GM21423 (cell line): ENCODE results near the gene DRD1.
A peak's percentile ranks its signal among the peaks of the same experiment; 100 is the strongest.

ENCODE experiments used
- ATAC-seq: cut with Tn5 transposase; IDR thresholded peaks from one replicate; pipeline ENCODE4 v1.9.1; 2021; ENCODE audit warnings: mild to moderate bottlenecking, moderate library complexity; ENCODE audit not compliant: unreplicated experiment

Gene DRD1

DNA sequence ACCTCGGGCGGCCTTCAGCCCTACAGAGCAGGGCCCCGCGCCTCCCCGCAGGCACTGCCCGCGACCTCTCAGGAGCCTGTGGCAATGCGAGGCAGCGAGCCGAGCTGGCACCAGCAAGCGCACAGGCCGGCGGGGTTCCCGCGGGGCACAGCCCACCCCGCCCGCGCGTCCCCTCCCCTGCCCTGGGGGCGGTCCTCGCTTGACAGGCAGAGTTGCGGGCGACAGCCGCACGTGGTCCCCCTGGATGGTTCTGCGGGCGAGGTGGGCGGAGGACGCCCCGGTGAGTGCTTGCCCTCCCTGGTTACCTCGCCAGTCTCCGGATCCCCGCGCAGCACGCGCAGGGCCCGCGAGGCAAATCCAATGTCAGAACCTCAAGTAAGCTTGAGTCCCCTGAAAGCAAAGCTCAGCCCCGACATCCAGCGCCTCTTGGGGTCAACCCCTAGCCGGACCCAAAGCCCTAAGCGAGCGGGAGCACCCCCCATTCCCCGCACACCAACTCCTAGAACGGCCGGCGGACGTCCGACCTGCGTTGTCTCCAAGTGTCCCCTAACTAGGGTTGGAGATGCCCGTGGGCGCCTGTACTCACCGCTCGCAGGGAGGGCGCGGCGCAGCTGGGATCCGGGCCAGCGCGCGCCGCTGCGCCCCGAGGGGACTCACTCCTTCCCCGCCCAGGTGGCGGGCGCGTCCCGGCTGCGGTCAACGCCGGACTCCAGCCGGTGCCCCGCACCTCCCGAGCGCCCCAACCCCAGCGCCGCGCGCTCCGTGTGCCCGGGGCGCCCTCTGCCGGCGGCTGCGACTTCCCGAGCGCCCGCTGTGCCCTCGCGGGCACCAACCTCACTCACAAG lies at the start of gene DRD1:
Gene DRD1, minus strand, starts transcription at position 123 of the 845 bp plus-strand sequence. CDS start 1,083 bp downstream, outside the sequence.
- ATAC-seq: peak; percentile 60

DNA sequence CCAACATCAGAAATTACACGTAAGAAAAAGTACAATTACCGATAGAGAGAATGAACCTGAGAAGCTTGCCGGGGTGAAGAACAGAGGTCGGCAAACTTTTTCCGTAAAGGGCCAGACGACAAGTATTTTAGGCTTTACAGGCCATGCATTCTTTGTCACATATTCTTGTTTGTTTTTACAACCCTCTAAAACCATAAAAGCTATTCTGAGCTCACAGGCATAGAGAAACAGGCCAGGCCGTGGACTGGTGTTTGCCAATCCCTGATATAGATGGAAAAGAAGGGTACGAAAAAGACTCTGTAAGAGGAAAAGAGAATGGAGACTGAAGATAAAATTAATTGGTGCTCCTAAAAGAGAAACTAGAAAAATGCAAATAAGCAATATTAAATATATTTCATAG lies 49.7 kb upstream of the DRD1 start:
- no peak for ATAC-seq

DNA sequence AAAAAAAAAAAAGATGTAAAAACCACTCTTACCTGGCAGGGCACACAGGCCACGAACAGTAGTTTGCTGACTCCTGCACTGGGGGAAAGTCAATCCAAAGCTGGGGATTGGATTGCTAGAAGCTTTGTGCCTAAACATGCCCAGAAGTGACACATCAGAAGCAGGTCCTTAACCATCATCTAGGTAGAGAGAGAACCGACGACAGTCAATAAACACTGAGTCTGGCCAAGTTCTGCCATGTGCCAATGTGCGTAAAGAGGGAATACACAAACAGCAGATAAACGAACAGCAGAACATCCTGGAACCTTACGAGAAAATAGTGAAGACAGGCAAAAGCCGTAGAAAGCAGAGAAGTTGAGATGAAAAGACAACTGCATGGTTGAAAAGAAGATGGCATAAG lies 49.3 kb upstream of the DRD1 start:
- no peak for ATAC-seq

DNA sequence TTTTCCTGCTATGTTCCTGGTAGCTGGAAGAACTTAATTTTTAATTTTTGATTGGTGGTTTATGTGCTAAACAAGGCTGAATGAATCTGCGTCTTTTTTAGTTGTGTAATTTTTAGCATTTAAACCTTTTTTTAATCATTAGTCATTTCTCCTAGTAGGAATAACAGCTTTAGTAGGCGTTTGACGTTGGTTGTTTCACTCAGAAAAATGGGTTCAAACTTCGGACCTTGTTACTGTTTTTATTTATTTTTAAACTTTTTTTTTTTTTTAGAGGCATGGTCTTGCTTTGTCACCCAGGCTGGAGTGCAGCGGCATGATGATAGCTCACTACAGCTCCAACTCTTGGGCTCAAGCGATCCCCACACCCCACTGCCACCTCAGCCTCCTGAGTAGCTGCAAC lies 47.2 kb upstream of the DRD1 start:
- ATAC-seq: no peak

DNA sequence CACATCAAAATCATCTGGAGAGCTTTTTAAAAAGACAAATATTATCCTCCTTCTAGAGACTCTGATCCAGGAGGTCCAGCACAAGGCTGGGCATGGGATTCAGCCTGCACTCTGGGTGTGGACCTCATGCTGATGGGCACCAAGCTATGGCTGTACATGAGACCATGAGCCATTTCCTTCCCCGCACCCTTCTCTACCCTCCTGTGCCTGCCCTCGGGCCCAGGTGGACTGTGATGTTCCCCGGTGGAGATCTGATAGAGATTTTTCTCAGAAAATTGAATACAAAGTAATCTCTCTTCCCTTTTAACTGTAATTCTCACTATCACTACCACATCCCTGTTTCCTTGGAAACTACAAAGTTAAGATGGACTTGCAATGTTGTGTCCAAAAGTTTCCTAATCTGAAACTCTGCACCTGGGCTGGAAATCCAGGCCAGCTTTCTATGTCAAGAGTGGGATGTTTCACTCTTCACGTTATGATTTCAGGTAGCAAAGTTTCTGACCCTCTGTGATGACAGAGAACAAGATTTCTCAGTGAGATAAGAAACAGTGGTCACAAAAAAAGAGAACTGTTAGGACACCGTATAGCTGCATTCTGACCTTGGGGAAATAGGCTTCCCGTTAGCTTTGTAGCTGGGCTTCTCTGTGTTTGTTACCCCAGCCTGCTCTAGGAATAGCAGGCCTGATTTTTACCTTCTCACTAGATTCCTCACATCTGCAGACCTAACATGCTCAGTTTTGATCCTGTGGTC lies 45.9 kb upstream of the DRD1 start:
- ATAC-seq: no peak

DNA sequence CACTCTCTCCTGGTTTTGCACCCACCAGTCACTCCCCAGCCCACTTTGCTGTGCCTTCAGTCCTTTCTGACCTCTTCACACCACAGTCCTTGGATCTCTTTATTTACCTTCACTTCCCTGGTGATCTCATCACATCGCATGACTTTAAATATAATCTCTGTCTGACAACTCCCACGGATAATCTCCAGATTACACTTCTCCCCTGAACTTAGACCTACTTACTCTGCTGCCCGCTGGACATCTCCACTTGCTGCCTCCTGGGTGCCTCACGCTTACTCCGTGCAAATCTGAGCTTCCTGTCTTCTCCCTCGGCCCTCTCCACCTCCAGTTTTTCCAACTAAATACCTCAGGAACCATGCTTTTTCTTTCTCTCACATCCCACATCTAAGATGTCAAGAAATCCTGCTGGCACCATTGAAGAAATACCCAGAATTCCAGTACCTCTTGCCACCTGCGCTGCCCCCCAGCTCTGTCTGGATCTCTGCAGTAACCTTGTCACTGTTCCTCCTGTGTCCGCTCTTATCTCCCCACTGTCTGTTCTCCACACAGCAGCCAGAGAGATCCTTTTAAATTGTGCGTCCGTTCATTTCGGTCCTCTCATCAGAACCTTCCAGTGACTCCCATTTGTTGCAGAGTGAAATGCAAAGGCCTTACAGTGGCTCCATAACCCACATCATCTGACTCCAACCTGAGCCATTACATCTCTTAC lies 43.7 kb upstream of the DRD1 start:
- no peak for ATAC-seq

DNA sequence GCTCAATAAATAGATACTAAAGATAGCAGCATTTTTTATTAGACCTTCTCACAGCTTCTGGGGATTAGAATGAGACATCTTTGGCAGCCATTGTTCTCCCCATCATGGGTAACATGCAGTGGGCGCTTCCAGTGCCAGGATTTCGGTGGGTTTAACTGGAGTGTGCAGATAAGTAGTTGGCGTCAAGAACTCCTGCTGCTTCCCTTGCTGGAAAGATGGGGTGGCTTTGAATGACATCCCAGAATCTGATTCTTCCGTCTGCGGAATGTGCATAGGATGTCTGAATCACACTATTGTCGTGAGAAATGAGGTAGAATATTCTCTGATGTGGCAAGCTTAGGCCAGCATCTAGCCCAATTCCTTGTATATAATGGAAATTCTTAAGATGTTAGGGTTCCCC lies 41.6 kb upstream of the DRD1 start:
- ATAC-seq: no peak

DNA sequence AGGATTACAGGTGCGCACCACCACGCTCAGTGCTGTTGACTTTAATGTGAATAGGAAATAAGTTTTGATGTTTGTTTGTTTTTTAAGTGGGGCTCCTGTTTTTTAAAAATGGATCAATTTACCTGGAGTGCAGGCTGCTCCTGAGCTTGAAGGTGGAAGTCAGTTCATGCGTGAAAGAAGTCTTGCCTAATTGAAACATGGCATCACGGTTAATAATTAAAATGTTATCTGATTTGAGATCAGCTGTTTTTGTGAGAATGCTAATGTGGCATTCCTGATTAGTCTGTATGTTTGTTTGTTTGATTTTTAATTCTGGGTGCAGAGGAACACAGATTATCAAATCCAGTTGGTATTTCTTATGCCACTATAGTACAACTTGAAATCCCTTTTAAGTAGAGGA lies 40.8 kb upstream of the DRD1 start:
- no peak for ATAC-seq

DNA sequence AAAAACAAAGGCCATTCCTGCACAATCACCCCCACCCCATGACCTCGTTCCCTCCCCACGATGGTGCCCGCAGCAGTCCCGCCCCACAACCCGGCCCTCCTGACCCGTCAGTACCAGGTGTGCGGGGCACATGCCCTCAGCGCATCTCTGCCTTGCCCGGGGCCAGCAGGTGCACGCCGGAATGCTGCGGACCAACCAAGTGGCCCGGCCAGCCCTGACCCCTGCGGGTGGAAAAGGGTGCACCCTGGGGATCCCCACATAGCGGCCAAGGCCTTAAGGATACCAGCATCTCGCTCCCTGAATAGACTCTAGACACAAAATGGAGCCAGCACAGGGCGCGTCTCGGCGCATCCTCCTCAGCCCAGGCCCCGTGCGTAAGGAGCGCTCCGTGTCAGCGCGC lies 40.3 kb upstream of the DRD1 start:
- no peak for ATAC-seq

DNA sequence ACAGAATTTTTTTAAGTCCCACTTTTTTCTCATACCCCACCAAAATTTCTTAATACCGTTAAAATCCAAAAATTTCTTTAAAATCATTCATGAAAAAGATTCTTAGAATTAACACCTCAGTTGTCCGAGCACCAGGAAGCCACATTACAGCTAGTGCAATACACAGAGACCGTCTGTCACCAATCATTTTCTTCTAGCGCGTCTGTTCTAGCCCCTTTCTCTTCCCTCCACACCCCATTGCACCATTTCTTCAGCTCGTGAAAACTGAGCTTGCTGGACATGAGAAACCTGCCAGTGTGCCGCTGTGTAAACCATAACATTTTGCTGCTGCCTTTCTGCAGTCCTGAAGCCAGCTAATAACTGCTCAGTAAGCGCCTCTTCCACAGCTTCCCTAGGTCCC lies 39.4 kb upstream of the DRD1 start:
- no peak for ATAC-seq

DNA sequence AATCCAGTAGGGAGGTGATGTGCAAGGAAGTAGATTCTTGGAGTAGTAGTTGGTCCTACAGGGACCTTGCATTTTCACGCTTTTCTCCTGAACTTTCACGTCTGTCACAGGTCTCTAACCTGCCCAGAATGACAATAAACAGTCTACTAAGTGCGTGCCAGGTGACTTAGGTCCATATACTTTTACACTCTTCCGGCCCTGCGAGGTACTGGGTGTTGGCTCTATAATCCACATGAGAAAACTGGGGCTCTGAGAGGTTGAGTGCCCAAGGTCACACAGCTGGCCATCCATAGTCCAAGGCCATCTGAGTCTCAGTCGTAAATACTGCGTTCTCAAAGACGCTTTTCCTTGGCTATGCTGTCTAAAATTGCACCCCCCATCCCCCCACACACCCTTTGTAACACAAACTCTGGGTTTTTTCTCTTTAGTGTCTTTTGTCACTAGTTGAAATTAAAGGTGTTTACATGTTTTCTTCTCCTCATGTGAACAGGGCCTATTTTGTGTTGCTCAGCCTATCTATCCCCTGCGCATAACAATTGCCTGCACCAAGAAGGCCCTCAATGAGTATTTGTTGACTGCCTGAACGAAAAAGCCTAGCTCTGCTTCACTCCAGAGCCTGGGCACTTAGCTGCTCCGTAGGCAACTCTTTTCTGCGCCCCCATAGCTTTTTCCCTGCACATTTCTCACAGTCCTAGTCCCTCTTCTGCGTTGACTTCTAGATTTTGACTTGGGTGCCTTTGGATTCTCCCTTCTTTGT lies 35.3 kb upstream of the DRD1 start:
- ATAC-seq: peak; percentile 10

DNA sequence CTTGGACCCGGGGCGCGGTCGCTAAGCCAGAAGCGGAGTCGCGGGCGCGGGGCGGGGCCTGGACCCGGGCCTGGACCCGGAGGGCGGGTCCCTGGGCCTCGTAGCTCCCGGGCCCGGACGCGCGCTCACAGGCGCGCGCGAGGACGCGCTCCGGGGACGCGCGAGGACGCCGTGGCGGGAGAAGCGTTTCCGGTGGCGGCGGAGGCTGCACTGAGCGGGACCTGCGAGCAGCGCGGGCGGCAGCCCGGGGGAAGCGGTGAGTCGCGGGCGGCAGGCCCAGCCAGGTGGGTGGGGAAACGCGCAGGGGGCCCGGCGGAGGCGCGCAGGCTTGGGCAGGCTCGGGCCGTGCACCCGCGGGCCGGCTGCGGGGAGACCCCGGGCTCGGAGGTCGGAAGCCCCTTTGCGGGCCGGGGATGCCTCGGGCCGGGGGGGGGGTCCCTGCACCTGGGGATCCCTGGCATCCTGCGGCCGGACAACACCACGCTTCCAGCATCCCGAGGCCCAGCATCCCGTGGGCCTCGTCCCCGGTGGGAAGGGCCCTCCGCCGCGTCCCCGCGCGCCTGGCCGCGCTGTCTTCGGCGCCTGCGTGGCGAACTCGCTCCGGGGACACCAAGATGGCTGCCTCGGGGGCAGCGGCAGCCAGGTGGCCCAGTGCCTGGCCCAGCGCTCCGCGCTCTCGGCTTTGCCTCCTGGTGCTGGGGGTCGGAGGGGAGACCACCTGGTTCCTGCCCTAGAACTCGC lies 34.6 kb upstream of the DRD1 start, which contains the start of gene SFXN1:
Gene SFXN1, plus strand, starts transcription at position 177 of the 741 bp plus-strand sequence. CDS start 13,544 bp downstream, outside the sequence.
- ATAC-seq: peak; percentile 87

DNA sequence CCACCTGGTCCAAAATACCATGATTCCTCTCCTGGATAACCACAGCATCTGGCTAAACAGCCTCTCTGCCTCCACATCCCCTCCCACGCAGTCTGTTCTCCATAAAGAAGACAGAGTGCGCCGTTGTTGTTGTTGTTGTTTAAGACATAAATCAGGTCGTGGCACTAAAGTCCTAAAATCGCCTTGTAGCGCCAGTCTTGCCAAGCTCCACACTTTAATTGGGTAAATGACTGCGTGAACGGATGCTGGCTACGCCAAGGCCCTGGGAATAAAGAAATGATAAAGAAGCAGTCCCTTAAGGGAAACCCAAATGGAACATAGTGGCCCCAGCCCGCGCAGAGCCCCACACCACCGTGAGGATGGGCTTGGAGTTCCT lies 34.0 kb upstream of the DRD1 start:
- ATAC-seq: no peak

DNA sequence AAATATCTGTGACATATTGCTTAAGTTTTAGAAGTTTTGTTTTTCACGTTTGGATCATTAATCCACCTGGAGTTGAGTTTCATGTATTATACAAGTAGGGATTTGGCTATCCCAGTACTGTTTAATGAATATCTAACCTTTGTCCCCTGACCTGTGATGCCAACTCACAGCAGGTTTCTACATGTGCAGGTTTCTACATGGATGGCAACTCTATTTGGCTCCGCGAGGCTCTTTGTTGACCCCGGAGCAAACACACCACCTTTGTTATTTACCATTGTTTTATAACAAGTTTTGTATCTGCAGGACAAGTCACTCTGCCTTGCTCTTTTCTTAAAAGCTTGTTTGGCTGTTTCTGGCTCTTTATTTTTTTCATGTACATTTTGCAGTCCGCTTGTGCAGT lies 33.5 kb upstream of the DRD1 start:
- no peak for ATAC-seq

DNA sequence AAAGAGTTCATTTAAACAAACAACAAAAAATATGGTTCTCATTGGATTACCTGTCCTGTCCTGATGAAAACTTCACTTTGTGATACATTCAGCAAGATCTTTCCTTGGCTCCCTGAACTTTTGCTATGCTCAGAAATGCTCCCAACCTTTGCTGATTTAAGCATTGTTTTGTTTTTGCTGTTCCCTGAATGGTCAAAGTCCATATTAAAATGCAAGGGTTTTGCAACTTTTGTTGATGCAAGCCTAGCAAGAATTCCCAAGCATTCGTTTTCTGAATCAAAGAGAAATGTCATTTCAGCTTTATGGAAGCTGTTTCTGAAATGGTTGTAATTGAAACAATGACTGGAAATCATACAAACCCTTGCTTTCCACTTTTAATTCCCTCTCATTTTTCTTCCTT lies 31.3 kb upstream of the DRD1 start:
- no peak for ATAC-seq

DNA sequence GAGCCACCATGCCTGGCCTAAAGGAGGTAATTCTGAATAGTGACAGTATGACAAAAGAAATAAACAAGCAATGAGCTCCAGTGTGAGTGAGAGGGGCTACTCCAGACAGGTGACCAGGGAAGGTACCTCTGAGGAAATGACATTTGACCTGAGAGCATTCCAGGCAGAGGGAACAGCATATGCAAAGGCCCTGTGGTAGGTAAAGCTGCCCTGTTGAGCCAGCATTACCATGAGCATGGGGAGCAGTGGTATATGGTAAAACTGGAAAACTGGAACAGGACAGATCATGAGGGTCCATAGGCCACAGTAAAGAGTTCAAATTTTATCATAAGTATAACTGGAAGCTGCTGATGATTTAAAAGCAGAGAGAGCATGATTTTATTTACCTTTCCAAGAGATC lies 28.4 kb upstream of the DRD1 start:
- no peak for ATAC-seq

DNA sequence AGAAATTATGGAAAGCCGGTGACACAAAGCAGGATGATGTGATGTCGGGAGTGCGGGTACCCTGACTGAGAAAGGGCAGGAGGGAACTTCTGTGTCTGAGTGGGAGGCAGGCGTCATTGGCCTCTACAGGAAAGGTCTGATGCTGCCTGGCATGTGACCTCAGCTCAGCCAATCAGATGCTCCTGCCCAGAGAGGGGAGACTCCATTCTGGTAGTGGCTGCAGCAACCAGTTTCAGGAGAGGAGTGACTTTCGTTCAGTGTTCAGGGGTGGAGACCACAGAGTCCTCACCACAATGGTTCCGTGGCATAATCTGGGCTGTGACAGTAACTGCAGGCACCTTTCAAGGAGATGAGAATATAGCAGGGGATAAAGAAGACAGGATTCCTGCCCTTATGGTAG lies 27.6 kb upstream of the DRD1 start:
- ATAC-seq: no peak

DNA sequence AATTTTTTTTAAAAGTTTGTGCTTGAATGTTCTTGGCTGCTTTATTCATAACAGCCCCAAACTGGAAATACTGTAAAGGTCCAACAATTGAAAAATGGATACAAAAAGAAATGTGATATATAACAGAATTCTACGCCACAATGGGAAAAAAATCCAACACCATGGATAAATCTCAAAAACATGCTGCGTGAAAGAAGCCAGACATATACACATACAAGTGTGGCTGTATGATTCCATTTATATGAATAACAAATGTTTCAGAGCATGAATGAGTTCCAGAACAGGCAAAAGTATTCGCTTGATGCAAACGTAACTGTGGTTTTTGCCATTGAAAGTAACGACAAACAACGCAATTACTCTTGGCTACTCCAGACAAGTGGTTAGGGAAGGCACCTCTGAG lies 27.2 kb upstream of the DRD1 start:
- no peak for ATAC-seq

DNA sequence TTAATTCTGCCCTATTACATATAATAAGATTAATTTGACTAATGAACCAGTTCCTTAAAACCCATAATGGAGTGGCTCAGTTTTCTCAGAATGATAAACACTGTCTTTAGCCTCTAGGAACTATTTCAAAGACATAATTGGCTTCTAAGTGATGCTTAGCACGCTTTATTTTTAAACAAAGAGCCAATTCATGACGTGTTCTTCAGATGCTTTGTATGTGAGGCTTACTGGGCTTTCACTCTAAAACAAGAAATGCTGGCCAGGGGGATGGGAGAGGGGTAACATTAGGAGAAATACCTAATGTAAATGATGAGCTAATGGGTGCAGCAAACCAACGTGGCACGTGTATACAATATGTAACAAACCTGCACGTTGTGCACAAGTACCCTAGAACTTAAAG lies 26.8 kb upstream of the DRD1 start:
- ATAC-seq: no peak

DNA sequence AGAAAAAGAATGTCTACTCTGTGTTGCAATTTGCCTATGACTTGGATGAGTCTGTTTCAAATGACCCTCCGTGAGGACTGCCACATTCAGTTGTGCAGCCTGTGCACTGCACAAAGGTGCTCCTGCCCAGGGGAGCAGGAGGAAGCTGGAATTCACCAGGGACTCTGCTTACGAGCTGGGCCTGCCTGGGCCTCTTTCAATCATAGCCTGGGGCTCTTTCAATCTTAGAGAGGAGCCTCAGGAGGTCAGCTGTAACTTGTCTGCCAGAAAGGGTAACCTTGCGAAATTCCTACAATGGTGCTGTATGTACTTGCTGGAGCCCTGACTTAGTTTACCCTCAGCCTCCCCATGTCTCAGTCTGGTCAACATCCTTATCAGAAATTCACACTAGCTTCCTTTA lies 25.9 kb upstream of the DRD1 start:
- no peak for ATAC-seq
